IPS-11a (cell line): ENCODE data around the gene R3HCC1L.
"Not testable (repeated sequence)": the region's sequence is repeated elsewhere in the genome, so short reads cannot be mapped to it uniquely, and the experiment has no call there.

Experiments used
- H3K4me3 ChIP-seq: one replicate; pipeline ENCODE4 v1.5.1; 2013; ENCODE audit warnings: low read depth, low read length, control low read depth

Gene R3HCC1L

GRCh38 chr10:98128802-98129201 is 5.7 kb upstream of the R3HCC1L start:
- no peak overlapping the region for H3K4me3 ChIP-seq

GRCh38 chr10:98131619-98132018 is 2.8 kb upstream of the R3HCC1L start:
- no peak overlapping the region for H3K4me3 ChIP-seq

DNA sequence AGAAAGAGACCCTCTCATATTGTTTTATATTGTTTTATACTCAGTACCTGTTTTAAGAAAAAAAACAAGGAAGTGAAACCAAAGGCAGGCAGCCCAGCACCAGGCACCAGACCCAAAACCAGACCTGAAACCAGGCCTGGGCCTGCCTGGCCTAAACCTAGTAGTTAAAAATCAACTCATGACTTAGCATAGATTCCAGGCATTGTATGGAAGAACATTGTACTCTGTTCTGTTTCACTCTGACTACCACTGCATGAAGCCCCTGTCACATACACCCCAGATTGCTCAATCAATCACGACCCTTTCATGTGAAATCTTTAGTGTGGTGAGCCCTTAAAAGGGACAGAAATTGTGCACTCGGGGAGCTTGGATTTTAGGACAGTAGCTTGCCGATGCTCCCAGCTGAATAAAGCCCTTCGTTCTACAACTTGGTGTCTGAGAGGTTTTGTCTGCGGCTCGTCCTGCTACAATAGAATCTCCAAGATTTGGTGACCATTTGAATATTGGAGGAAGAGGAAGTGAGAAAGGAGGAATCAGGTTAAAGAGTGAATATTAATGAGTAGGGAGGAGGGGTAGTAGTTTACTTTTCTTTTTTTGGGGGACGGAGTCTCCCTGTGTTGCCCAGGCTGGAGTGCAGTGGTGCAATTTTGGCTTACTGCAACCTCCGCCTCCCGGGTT is 1.2 kb upstream of the R3HCC1L start:
- H3K4me3 ChIP-seq: not testable (repeated sequence)

DNA sequence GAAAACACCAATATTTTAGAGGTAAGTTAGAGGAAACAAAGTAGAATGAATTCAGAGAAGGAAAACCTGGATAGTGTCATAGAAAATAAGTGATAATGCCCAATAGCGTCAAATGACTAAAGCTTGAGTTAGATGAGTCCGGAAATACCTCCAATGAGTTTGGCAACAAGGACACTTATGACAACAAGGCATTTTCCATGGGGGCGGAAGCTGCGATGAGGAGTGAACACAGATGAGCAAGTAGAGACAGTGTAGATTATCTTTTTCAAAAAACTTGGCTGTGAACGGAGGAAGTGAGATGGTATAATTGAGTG is 383 bp upstream of the R3HCC1L start:
- no peak overlapping the region for H3K4me3 ChIP-seq

- peak overlapping the region; percentile 91 for H3K4me3 ChIP-seq
Measured at GRCh38 chr10:98135222-98135899, 904 bp downstream of the R3HCC1L start.

GRCh38 chr10:98136775-98137174 is 2.3 kb downstream of the R3HCC1L start:
- H3K4me3 ChIP-seq: not testable (repeated sequence)

DNA sequence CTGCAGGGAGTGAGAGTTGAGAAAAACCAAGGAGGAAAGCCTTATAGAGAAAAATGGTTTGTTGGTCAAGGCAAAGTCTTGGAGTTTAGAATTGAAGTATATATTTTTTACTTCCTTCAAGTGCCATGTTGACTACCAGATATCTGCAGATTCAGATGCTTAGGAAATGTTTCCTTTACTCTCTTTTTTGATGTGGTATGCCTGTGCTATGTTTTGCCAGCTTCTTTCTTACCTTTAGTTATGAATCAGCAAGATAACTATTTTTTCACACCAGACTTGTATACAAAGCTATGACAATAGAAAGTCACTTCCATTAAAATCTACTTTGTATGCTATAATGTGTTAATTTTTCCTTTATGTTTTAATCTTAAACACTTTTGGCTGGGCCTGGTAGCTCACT is 3.6 kb downstream of the R3HCC1L start:
- H3K4me3 ChIP-seq: no peak overlapping the region

GRCh38 chr10:98139431-98139830 is 5.0 kb downstream of the R3HCC1L start:
- no peak overlapping the region for H3K4me3 ChIP-seq

GRCh38 chr10:98141484-98142073 is 7.1 kb downstream of the R3HCC1L start:
- H3K4me3 ChIP-seq: no peak overlapping the region

DNA sequence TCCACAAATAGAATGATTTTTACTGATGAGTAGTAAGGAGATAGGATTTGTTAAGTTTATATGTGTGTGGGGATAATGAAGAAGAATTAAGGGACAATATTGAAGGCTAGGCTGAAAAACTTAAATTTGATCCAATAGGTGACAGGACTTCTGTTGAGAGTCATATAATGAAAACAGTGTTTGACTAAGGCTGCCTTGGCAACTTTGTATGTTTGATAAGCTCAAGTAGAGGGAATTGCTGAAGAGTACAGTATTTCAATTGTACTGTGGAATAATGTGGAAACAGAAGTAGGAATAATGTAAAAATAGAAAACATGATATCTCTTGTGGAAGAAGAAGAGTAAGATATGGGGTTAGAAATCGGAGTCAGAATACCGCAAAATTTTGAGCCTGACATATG is 10.5 kb downstream of the R3HCC1L start:
- H3K4me3 ChIP-seq: no peak overlapping the region

- no peak overlapping the region for H3K4me3 ChIP-seq
Measured at GRCh38 chr10:98149858-98150257, 15.4 kb downstream of the R3HCC1L start.

- H3K4me3 ChIP-seq: no peak overlapping the region
Measured at GRCh38 chr10:98150544-98150943, 16.1 kb downstream of the R3HCC1L start.

DNA sequence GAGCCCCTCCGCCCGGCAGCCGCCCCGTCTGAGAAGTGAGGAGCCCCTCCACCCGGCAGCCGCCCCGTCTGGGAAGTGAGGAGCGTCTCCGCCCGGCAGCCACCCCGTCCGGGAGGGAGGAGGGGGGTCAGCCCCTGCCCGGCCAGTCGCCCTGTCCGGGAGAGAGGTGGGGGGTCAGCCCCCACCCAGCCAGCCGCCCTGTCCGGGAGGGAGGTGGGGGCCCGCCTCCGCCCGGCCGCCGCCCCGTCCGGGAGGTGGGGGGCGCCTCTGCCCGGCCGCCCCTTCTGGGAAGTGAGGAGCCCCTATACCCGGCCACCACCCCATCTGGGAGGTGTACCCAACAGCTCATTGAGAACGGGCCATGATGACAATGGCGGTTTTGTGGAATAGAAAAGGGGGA is 18.3 kb downstream of the R3HCC1L start:
- H3K4me3 ChIP-seq: not testable (repeated sequence)

GRCh38 chr10:98153213-98153958 is 18.9 kb downstream of the R3HCC1L start:
- H3K4me3 ChIP-seq: not testable (repeated sequence)

GRCh38 chr10:98154076-98154475 is 19.6 kb downstream of the R3HCC1L start:
- H3K4me3 ChIP-seq: no peak overlapping the region

GRCh38 chr10:98158576-98158975 is 24.1 kb downstream of the R3HCC1L start:
- H3K4me3 ChIP-seq: no peak overlapping the region

DNA sequence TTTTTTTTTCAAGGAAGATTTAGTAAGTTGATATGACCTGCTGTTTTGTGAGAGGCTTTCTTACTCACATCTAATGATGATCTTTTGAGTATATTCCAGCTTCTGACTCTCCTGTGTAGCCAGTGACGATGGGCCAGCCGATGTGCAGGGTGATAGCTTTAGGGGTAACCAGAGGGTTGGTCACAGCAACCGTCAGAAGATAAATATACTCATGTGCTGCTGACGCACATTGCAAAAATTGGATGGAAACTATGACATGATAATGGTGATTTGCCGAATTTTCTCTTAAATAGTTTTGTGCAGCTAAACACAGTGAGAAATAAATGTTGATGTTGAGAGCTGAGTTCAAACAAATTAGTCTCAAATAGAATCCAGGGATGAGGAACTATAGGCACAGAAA is 29.5 kb downstream of the R3HCC1L start:
- no peak overlapping the region for H3K4me3 ChIP-seq

DNA sequence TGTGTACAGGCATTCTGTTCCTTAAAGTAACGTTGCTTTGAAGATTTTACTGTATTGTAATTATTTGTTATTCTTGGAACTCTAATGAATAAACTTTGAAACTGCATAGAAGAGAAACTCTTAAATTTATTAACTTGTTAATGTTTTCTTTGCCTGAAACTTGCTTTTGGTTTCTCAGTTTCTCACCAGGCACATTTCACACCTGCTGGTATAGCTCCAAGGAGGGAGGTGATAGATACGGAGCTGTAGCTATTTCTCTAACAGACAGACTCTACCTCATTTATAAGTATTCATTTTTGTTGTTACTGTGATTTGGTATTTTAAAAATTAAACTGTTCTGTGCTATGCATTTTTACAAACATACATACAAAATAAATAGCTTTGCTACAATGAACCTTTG is 32.7 kb downstream of the R3HCC1L start:
- H3K4me3 ChIP-seq: no peak overlapping the region

DNA sequence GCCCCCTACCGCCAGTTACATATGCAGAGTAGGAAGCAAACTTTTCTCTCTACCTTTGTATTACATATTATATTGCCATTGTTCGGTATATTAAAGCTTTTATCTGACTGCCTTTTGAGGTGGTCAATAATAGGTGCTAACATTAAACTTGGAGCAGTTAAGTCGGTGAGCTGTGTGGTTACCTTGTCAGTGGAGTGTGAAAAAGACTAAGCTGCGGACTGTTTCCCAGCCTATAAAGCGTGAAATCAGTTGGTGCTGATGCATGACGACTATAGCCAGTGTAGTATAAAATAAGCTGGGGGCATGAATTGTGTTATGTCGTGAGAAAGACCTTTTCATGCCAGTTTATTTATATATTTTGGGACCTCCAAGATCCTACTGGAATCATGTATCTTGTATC is 33.7 kb downstream of the R3HCC1L start:
- H3K4me3 ChIP-seq: no peak overlapping the region

DNA sequence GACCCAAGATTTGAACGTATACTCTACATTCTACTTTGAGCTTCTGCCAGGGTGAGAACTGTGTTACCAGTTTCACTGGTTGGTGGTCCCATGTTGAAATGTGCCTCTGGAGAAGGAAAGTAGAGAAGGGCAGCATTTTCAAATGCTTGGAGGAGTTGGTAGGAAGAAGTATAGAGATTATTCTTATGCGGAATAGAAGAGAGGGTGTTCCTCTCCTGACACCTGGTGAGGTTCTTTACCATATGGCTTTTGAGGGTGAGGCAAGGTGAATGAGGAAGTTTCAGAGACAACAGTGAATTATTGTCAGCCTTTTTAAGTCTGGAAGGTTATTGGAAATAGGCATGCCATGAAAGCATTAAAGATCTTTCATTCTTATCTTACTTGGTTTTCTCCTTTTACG is 34.3 kb downstream of the R3HCC1L start:
- H3K4me3 ChIP-seq: no peak overlapping the region

DNA sequence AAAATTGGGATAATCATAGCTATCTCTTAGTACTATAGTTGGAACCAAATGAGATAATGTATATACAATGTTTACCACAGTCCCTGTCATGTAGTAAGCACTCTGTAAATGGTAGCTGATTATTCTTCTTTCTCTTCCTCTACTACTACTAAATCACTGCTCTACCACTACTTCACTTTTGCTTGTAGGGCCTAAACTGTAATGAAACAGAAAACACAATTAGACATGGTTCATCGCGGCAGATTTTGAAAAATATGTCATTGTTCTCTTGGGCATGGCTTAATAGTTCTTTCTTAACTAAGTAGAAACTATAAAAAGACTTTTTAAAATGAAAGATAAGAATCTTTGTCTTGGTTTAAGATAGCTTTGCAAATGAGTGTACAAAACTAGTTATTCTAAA is 34.9 kb downstream of the R3HCC1L start:
- no peak overlapping the region for H3K4me3 ChIP-seq
